Measurements from ENCODE around the gene THTPA.
"Not testable (repeated sequence)": the region's sequence is repeated elsewhere in the genome, so short reads cannot be mapped to it uniquely, and the experiment has no call there.

THTPA gene

DNA sequence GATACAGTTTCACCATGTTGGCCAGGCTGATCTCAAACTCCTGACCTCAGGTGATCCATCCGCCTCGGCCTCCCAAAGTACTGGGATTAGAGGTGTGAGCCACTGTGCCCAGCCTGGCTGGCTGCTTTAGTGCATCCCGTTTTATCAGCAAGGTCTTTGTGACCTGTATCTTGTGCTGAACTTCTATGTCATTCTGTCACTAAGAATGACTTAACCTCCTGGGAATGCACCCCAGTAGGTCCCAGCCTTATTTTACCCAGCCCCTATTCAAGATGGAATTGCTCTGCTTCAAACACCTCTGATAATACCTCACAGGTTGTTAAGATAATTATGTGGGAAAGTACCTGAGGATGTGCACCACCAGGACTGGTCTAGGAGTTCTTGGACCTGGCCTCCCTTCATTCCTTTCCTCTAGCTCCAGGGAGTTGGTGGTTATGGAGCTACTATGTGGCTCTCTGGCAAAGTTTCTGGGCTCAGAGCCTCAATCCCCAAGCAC, 48.7 kb downstream of the THTPA start:
- no peak overlapping the region for H3K27ac ChIP-seq
- H3K36me3 ChIP-seq (replicated peaks), result no peaks in the 10 kb centered on the region
- TF ChIP-seq, protein P1, sequence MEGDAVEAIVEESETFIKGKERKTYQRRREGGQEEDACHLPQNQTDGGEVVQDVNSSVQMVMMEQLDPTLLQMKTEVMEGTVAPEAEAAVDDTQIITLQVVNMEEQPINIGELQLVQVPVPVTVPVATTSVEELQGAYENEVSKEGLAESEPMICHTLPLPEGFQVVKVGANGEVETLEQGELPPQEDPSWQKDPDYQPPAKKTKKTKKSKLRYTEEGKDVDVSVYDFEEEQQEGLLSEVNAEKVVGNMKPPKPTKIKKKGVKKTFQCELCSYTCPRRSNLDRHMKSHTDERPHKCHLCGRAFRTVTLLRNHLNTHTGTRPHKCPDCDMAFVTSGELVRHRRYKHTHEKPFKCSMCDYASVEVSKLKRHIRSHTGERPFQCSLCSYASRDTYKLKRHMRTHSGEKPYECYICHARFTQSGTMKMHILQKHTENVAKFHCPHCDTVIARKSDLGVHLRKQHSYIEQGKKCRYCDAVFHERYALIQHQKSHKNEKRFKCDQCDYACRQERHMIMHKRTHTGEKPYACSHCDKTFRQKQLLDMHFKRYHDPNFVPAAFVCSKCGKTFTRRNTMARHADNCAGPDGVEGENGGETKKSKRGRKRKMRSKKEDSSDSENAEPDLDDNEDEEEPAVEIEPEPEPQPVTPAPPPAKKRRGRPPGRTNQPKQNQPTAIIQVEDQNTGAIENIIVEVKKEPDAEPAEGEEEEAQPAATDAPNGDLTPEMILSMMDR (IDR thresholded peaks at IDR 0.05; ENCODE audit: low read depth, low read length, missing control alignments), result no peak
- H3K27me3 ChIP-seq (replicated peaks), result no peaks in the 10 kb centered on the region
- no peak overlapping the region for H3K4me3 ChIP-seq (ENCODE audit: low read depth, low read length)
- in situ Hi-C loops (cut with HindIII; ENCODE audit: low pct_ligation_motif_present, low sequenced_read_pairs), result no loop called here
- DNase-seq, result no peak

DNA sequence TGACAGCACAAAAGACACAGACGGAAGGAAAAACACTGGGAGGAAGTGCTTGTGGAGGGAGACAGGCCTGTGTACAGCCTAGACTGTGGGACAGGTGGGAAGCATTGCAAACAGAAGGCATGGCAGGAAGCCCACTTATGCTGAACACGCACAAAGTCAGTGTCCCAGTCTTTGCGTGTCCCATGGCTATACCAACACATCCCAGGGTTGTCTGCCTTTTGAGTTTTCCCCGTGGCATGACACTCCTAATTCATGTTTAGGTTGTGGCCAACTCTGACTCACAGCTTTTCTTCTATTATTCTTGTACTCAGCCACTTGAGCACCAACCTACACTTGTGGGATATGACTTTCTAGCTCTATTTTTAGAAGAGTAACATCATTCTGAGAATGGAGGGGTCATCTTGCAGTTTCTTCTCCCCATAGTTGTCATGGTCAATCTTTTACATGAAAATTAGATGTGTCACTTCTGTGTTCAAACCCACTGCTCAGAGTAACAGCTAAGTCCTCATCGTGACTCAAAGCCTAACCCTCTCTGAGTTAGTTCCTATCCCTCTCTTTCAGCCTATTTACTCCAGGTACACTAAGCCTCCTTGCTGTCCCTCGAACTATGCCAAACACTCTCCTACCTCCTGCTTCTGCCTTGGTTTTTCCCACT, 50.0 kb downstream of the THTPA start:
- in situ Hi-C loops (cut with HindIII; ENCODE audit: low pct_ligation_motif_present, low sequenced_read_pairs), result no loop called here
- H3K27ac ChIP-seq, result no peak overlapping the region

DNA sequence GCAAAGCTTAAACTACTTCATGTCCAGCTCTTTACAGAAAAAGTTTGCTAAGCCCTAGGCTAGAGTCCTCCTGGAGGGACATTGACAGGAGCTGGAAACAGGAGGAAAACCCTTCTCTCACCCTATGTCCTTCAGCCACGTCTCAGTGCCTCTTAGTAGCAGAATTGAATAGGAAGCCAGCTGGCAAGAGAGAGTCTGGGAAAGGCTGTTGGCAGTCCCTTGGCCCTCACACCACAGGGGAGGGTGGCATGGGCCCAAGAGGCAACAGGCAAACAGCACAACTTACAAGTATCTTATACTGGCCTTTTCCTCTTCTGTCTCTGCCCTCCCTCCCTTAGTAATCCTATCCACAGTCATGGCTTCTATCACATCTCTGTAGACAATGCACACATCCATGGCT, 52.4 kb downstream of the THTPA start:
- Histone ChIP-seq H3K4me3 (ENCODE audit: low read depth, low read length) (no peak overlapping the region), H3K27me3 (replicated peaks) (no peaks in the 10 kb centered on the region), H3K36me3 (replicated peaks) (no peaks in the 10 kb centered on the region), H3K27ac (no peak overlapping the region)
- no peak for DNase-seq
- in situ Hi-C loops (cut with HindIII; ENCODE audit: low pct_ligation_motif_present, low sequenced_read_pairs), result no loop called here
- TF ChIP-seq, protein P1 (IDR thresholded peaks at IDR 0.05; ENCODE audit: low read depth, low read length, missing control alignments), result no peak

More for the DNA sequence above, 50.0 kb downstream of the THTPA start:
- Histone ChIP-seq H3K27me3 (replicated peaks) (no peaks in the 10 kb centered on the region), H3K4me3 (ENCODE audit: low read depth, low read length) (no peak overlapping the region), H3K36me3 (replicated peaks) (no peaks in the 10 kb centered on the region)
- TF ChIP-seq, protein P1 (IDR thresholded peaks at IDR 0.05; ENCODE audit: low read depth, low read length, missing control alignments), result no peak
- no peak for DNase-seq

DNA sequence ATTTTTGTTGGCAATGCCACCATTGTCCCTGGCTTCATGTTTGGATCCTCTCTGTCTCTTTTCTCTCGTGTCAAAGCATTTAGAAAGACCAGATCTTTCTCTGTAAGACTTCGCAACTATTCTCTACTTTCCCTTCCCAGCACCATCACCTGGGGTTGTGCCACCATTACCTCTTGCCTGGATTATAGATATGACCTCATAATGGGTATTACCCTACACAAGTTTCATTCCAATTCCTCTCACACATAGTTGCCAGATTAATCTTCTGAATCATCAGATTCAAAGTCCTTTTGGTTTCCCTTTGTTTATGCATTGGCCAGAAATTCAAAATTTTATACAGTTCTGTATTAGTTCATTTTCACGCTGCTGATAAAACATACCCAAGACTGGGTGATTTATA, 52.9 kb downstream of the THTPA start:
- DNase-seq, result no peak
- H3K4me3 ChIP-seq (ENCODE audit: low read depth, low read length), result no peak overlapping the region
- H3K27ac ChIP-seq, result no peak overlapping the region
- H3K27me3 ChIP-seq (replicated peaks), result no peaks in the 10 kb centered on the region
- TF ChIP-seq, protein P1 (IDR thresholded peaks at IDR 0.05; ENCODE audit: low read depth, low read length, missing control alignments), result no peak
- in situ Hi-C loops (cut with HindIII; ENCODE audit: low pct_ligation_motif_present, low sequenced_read_pairs), result no loop called here
- H3K36me3 ChIP-seq (replicated peaks), result no peaks in the 10 kb centered on the region

DNA sequence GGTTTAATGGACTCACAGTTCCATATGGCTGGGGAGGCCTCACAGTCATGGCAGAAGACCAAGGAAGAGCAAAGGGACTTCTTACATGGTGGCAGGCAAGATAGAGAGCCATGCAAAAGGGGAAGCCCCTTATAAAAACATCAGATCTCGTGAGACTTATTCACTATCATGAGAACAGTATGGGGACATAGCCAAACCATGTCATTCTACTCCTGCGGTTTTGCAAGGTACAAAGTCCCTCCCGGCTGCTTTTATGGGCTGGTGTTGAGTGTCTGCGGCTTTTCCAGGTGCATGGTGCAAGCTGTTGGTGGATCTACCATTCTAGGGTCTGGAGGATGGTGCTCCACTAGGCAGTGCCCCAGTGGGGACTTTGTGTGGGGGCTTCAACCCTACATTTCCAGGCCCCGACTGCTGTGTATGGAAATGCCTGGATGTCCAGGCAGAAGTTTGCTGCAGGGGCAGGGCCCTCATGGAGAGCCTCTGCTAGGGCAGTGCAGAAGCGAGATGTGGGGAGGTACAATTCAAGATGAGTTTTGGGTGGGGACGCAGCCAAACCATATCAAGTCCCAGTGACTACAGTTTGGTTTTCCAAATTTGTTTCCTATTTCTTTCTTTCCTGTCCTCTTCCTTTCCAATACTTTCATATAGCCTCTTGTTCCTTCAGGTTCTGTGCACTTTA, 53.5 kb downstream of the THTPA start:
- H3K4me3 ChIP-seq (ENCODE audit: low read depth, low read length); in situ Hi-C loops (cut with HindIII; ENCODE audit: low pct_ligation_motif_present, low sequenced_read_pairs); H3K36me3 ChIP-seq (replicated peaks); DNase-seq; H3K27me3 ChIP-seq (replicated peaks); H3K27ac ChIP-seq: not testable (repeated sequence)
